Measurements from ENCODE around the gene GOLGA6L7.
"Not testable (repeated sequence)": the region's sequence is repeated elsewhere in the genome, so short reads cannot be mapped to it uniquely, and the experiment has no call there.

The GOLGA6L7 gene

GRCh38 chr15:28847247-28847646 lies 1.2 kb downstream of the GOLGA6L7 start:
- H3K4me3 ChIP-seq: not testable (repeated sequence)

GRCh38 chr15:28844147-28844546 lies 4.3 kb downstream of the GOLGA6L7 start:
- not testable (repeated sequence) for H3K4me1 ChIP-seq, H3K4me3 ChIP-seq

More at GRCh38 chr15:28847247-28847646, 1.2 kb downstream of the GOLGA6L7 start:
- H3K36me3 ChIP-seq, H3K9ac ChIP-seq, H3K27me3 ChIP-seq, H3K4me2 ChIP-seq, H3K4me1 ChIP-seq, H4K20me1 ChIP-seq, H3K27ac ChIP-seq, H3K9me3 ChIP-seq: not testable (repeated sequence)

GRCh38 chr15:28843520-28843919 lies 4.9 kb downstream of the GOLGA6L7 start:
- not testable (repeated sequence) for H3K4me2 ChIP-seq, H3K9me3 ChIP-seq, H3K27ac ChIP-seq, H4K20me1 ChIP-seq, H3K36me3 ChIP-seq, H3K4me3 ChIP-seq, H3K4me1 ChIP-seq, H3K27me3 ChIP-seq, H3K9ac ChIP-seq

More at GRCh38 chr15:28844147-28844546, 4.3 kb downstream of the GOLGA6L7 start:
- H3K9ac ChIP-seq, H3K9me3 ChIP-seq, H4K20me1 ChIP-seq, H3K27me3 ChIP-seq, H3K4me2 ChIP-seq, H3K36me3 ChIP-seq, H3K27ac ChIP-seq: not testable (repeated sequence)

GRCh38 chr15:28842210-28842609 lies 6.2 kb downstream of the GOLGA6L7 start:
- not testable (repeated sequence) for H3K4me2 ChIP-seq, H3K27me3 ChIP-seq, H3K27ac ChIP-seq, H3K4me1 ChIP-seq, H3K9ac ChIP-seq, H4K20me1 ChIP-seq, H3K9me3 ChIP-seq, H3K36me3 ChIP-seq, H3K4me3 ChIP-seq

- H4K20me1 ChIP-seq, H3K9me3 ChIP-seq, H3K36me3 ChIP-seq, H3K27me3 ChIP-seq, H3K4me3 ChIP-seq, H3K4me1 ChIP-seq, H3K9ac ChIP-seq, H3K4me2 ChIP-seq, H3K27ac ChIP-seq: not testable (repeated sequence)
Measured at GRCh38 chr15:28840285-28840684, 8.2 kb downstream of the GOLGA6L7 start.

GRCh38 chr15:28834957-28835585 lies 13.4 kb downstream of the GOLGA6L7 start:
- not testable (repeated sequence) for H3K27me3 ChIP-seq, H3K9ac ChIP-seq, H3K9me3 ChIP-seq, H4K20me1 ChIP-seq, H3K4me1 ChIP-seq, H3K27ac ChIP-seq, H3K4me3 ChIP-seq, H3K36me3 ChIP-seq, H3K4me2 ChIP-seq

- not testable (repeated sequence) for H3K36me3 ChIP-seq, H3K4me3 ChIP-seq, H4K20me1 ChIP-seq, H3K9ac ChIP-seq, H3K27me3 ChIP-seq, H3K4me1 ChIP-seq, H3K27ac ChIP-seq, H3K9me3 ChIP-seq, H3K4me2 ChIP-seq
Measured at GRCh38 chr15:28831897-28832587, 16.4 kb downstream of the GOLGA6L7 start.

GRCh38 chr15:28821420-28821819 lies 27.0 kb downstream of the GOLGA6L7 start:
- not testable (repeated sequence) for H3K36me3 ChIP-seq, H3K9ac ChIP-seq, H3K27ac ChIP-seq, H3K4me1 ChIP-seq, H4K20me1 ChIP-seq, H3K4me3 ChIP-seq, H3K9me3 ChIP-seq, H3K27me3 ChIP-seq, H3K4me2 ChIP-seq

- H3K27ac ChIP-seq, H3K4me3 ChIP-seq, H3K27me3 ChIP-seq, H3K4me1 ChIP-seq, H3K9me3 ChIP-seq, H3K4me2 ChIP-seq, H3K9ac ChIP-seq, H4K20me1 ChIP-seq, H3K36me3 ChIP-seq: not testable (repeated sequence)
Measured at GRCh38 chr15:28819930-28820295, 28.5 kb downstream of the GOLGA6L7 start.

GRCh38 chr15:28819019-28819929 lies 29.2 kb downstream of the GOLGA6L7 start:
- not testable (repeated sequence) for H3K4me1 ChIP-seq, H3K4me3 ChIP-seq, H3K27me3 ChIP-seq, H3K27ac ChIP-seq, H3K4me2 ChIP-seq, H3K36me3 ChIP-seq, H4K20me1 ChIP-seq, H3K9ac ChIP-seq, H3K9me3 ChIP-seq

GRCh38 chr15:28818168-28818567 lies 30.3 kb downstream of the GOLGA6L7 start:
- H3K27me3 ChIP-seq, H3K4me3 ChIP-seq, H3K4me2 ChIP-seq, H3K9me3 ChIP-seq, H3K36me3 ChIP-seq, H3K9ac ChIP-seq, H3K4me1 ChIP-seq, H3K27ac ChIP-seq, H4K20me1 ChIP-seq: not testable (repeated sequence)

GRCh38 chr15:28814059-28814458 lies 34.4 kb downstream of the GOLGA6L7 start:
- H4K20me1 ChIP-seq, H3K9ac ChIP-seq, H3K4me1 ChIP-seq, H3K27ac ChIP-seq, H3K9me3 ChIP-seq, H3K27me3 ChIP-seq, H3K4me3 ChIP-seq, H3K4me2 ChIP-seq, H3K36me3 ChIP-seq: not testable (repeated sequence)

- H3K4me3 ChIP-seq, H3K9ac ChIP-seq, H3K4me1 ChIP-seq, H3K27me3 ChIP-seq, H3K27ac ChIP-seq, H3K4me2 ChIP-seq, H3K36me3 ChIP-seq, H4K20me1 ChIP-seq, H3K9me3 ChIP-seq: not testable (repeated sequence)
Measured at GRCh38 chr15:28813392-28813791, 35.1 kb downstream of the GOLGA6L7 start.

GRCh38 chr15:28811852-28812550 lies 36.4 kb downstream of the GOLGA6L7 start:
- H3K4me3 ChIP-seq, H3K9ac ChIP-seq, H3K4me1 ChIP-seq, H3K9me3 ChIP-seq, H3K4me2 ChIP-seq, H3K36me3 ChIP-seq, H4K20me1 ChIP-seq, H3K27ac ChIP-seq, H3K27me3 ChIP-seq: not testable (repeated sequence)

Data from BLaER1 (cell line).